ENCODE data around the gene BAG5. TPM values are rescaled to one million over a fixed set of nuclear protein-coding genes. Genes with fewer than 3 reads are reported as not detected.

The BAG5 gene
- total RNA-seq, 1 donor from 2014 or later: 32.1 TPM

GRCh38 chr14:103541709-103542604, 20.5 kb downstream of the BAG5 start:
- Mint-ChIP-seq H3K27me3 (ENCODE audit: low read depth) (no peaks in the 10 kb centered on the region), H3K4me1 (peaks cover 19% of the 10 kb centered on the region), H3K9me3 (no peaks in the 10 kb centered on the region), H3K36me3 (ENCODE audit: low read depth) (no peaks in the 10 kb centered on the region), H3K27ac (ENCODE audit: unreplicated experiment) (peak overlapping the region; percentile 97), H3K4me3 (peak overlapping the region; percentile 62)
- no peak for TF ChIP-seq CTCF (conservative IDR thresholded peaks at IDR 0.05)
- DNase-seq (ENCODE audit: low read depth, low spot score): no peak

GRCh38 chr14:103540821-103541708, 21.4 kb downstream of the BAG5 start:
- peak overlapping the region; percentile 84 for H3K27ac Mint-ChIP-seq (ENCODE audit: unreplicated experiment)
- peak overlapping the region; percentile 41 for H3K4me3 Mint-ChIP-seq
- no peaks in the 10 kb centered on the region for H3K9me3 Mint-ChIP-seq
- H3K36me3 Mint-ChIP-seq (ENCODE audit: low read depth): no peaks in the 10 kb centered on the region
- peaks cover 19% of the 10 kb centered on the region for H3K4me1 Mint-ChIP-seq
- H3K27me3 Mint-ChIP-seq (ENCODE audit: low read depth): no peaks in the 10 kb centered on the region
- no peak for TF ChIP-seq CTCF (conservative IDR thresholded peaks at IDR 0.05)
- DNase-seq (ENCODE audit: low read depth, low spot score): no peak

GRCh38 chr14:103539056-103539825, 23.2 kb downstream of the BAG5 start:
- Mint-ChIP-seq H3K36me3 (ENCODE audit: low read depth) (no peaks in the 10 kb centered on the region), H3K4me1 (peaks cover 15% of the 10 kb centered on the region), H3K9me3 (no peaks in the 10 kb centered on the region), H3K4me3 (no peak overlapping the region), H3K27me3 (ENCODE audit: low read depth) (no peaks in the 10 kb centered on the region), H3K27ac (ENCODE audit: unreplicated experiment) (no peak overlapping the region)
- no peak for DNase-seq (ENCODE audit: low read depth, low spot score)
- no peak for TF ChIP-seq CTCF (conservative IDR thresholded peaks at IDR 0.05)

GRCh38 chr14:103538291-103539055, 24.0 kb downstream of the BAG5 start:
- no peaks in the 10 kb centered on the region for H3K36me3 Mint-ChIP-seq (ENCODE audit: low read depth)
- peaks cover 15% of the 10 kb centered on the region for H3K4me1 Mint-ChIP-seq
- TF ChIP-seq CTCF (conservative IDR thresholded peaks at IDR 0.05): no peak
- H3K9me3 Mint-ChIP-seq: no peaks in the 10 kb centered on the region
- H3K4me3 Mint-ChIP-seq: no peak overlapping the region
- H3K27ac Mint-ChIP-seq (ENCODE audit: unreplicated experiment): no peak overlapping the region
- H3K27me3 Mint-ChIP-seq (ENCODE audit: low read depth): no peaks in the 10 kb centered on the region
- DNase-seq (ENCODE audit: low read depth, low spot score): no peak
